Upper lobe of right lung (tissue), 1 donor: ENCODE results near the gene LGALS4. TPM values are rescaled to one million over a fixed set of nuclear protein-coding genes. Genes with fewer than 3 reads are reported as not detected.

Source experiments
- ATAC-seq: fragments of 200-7000 bp; cut with Tn5 transposase; one replicate; pipeline ENCODE4 v1.9.1; 2020; ENCODE audit warnings: mild to moderate bottlenecking, moderate library complexity
- DNase-seq: peaks from one replicate; pipeline ENCODE4 v3.0.0-alpha.2; 2020
- H3K27ac ChIP-seq: fragments of 200-600 bp; one replicate; pipeline ENCODE4 v1.8.0; 2022
- H3K27me3 ChIP-seq: fragments of 200-600 bp; one replicate; pipeline ENCODE4 v1.8.0; 2022; ENCODE audit warnings: mild to moderate bottlenecking
- H3K36me3 ChIP-seq: fragments of 200-600 bp; one replicate; pipeline ENCODE4 v1.8.0; 2022
- H3K4me1 ChIP-seq: fragments of 200-600 bp; one replicate; pipeline ENCODE4 v1.8.0; 2022
- H3K4me3 ChIP-seq: fragments of 200-600 bp; one replicate; pipeline ENCODE4 v1.8.0; 2022; ENCODE audit warnings: mild to moderate bottlenecking
- H3K9me3 ChIP-seq: fragments of 200-600 bp; one replicate; pipeline ENCODE4 v1.8.0; 2022
- CTCF ChIP-seq: fragments of 200-600 bp; IDR thresholded peaks from one replicate; pipeline ENCODE4 v1.8.0; 2022; ENCODE audit warnings: antibody characterized with exemption
- intact Hi-C: fragments of 100-400 bp; cut with DNase I; formaldehyde crosslinking; loops from one replicate; pipeline ENCODE4 v1.11.0; 2022
- total RNA-seq: library from RNA; stranded (reverse); fragmentation: NEBNext Ultra II Directional; extraction: Animal tissue kit (Norgen Biotek cat#: 25700); gene quantifications from one replicate; pipeline ENCODE4 v1.2.1, GENCODE V29; 2021
- donor health status: DM: no; HTN: yes; CAD: no; lungs with severe emphysema.

Gene LGALS4
- total RNA-seq, 1 donor from 2014 or later: 3.7 TPM

GRCh38 chr19:38849147-38849859 lies 36.6 kb upstream of the LGALS4 start:
- ATAC-seq: peak; percentile 59
- DNase-seq: peak; percentile 99
- Histone ChIP-seq H3K4me3 (peak overlapping the region; percentile 73), H3K27me3 (no peaks in the 10 kb centered on the region), H3K36me3 (peaks cover 36% of the 10 kb centered on the region), H3K27ac (peak overlapping the region; percentile 99), H3K9me3 (no peaks in the 10 kb centered on the region), H3K4me1 (peaks cover 31% of the 10 kb centered on the region)
- intact Hi-C loops: no loop called here
- no peak for TF ChIP-seq CTCF

GRCh38 chr19:38848299-38849146 lies 35.8 kb upstream of the LGALS4 start:
- Histone ChIP-seq H3K4me1 (peaks cover 31% of the 10 kb centered on the region), H3K36me3 (peaks cover 43% of the 10 kb centered on the region), H3K4me3 (peak overlapping the region; percentile 73), H3K27ac (peak overlapping the region; percentile 99), H3K9me3 (no peaks in the 10 kb centered on the region), H3K27me3 (no peaks in the 10 kb centered on the region)
- no peak for TF ChIP-seq CTCF
- DNase-seq (no peak), ATAC-seq (no peak)
- intact Hi-C loops: no loop called here

GRCh38 chr19:38846097-38846496 lies 33.4 kb upstream of the LGALS4 start:
- ATAC-seq: no peak
- peaks cover 68% of the 10 kb centered on the region for H3K36me3 ChIP-seq
- H3K27ac ChIP-seq: no peak overlapping the region
- intact Hi-C loops: no loop called here
- no peak for DNase-seq
- no peak overlapping the region for H3K4me3 ChIP-seq
- no peaks in the 10 kb centered on the region for H3K9me3 ChIP-seq
- H3K27me3 ChIP-seq: no peaks in the 10 kb centered on the region
- H3K4me1 ChIP-seq: peaks cover 23% of the 10 kb centered on the region
- no peak for TF ChIP-seq CTCF

GRCh38 chr19:38845374-38846024 lies 32.8 kb upstream of the LGALS4 start:
- DNase-seq (no peak), ATAC-seq (no peak)
- Histone ChIP-seq H3K9me3 (no peaks in the 10 kb centered on the region), H3K36me3 (peaks cover 74% of the 10 kb centered on the region), H3K27ac (no peak overlapping the region), H3K4me1 (peaks cover 19% of the 10 kb centered on the region), H3K27me3 (no peaks in the 10 kb centered on the region), H3K4me3 (no peak overlapping the region)
- intact Hi-C loops: no loop called here
- no peak for TF ChIP-seq CTCF

DNA sequence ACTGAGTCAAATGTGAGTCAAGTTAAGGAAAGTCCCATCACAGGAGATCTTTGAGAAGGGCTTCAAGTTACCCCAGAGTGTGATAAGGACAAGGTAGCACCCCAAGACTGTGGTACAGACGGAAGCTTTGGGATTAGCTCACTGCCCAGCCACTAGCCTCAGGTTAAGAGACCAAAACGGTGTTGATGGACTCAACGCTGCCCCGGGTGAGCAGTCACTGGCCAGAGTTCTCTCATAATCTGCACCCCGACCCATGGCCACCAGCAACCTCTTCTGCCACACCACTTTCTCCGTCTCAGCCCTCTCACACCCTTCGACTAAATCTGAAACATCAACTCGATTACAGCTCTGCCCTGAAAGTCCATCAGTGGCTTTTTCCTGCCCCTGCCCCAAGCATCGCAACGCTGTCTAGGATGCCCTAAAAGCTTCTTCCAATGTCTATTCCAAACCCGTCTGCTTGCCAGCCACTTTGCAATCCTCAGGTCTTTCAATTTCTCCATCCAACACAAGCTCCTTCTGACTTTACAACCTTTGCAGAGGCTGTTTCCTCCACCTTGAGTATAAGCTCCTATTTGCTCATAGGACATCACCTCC lies 31.4 kb upstream of the LGALS4 start:
- H3K4me1 ChIP-seq: peaks cover 19% of the 10 kb centered on the region
- H3K36me3 ChIP-seq: peaks cover 87% of the 10 kb centered on the region
- H3K27ac ChIP-seq: no peak overlapping the region
- intact Hi-C loops: no loop called here
- no peak overlapping the region for H3K4me3 ChIP-seq
- ATAC-seq: no peak
- TF ChIP-seq CTCF: no peak
- DNase-seq: no peak
- H3K9me3 ChIP-seq: no peaks in the 10 kb centered on the region
- H3K27me3 ChIP-seq: no peaks in the 10 kb centered on the region
